ENCODE measurements around the gene CENPP.
A peak's percentile ranks its signal among the peaks of the same experiment; 100 is the strongest.

CENPP gene

GRCh38 chr9:92444841-92445240, 119.1 kb downstream of the CENPP start:
- Histone ChIP-seq H3K36me3 (ENCODE audit: control insufficient read depth, insufficient read depth, low read length) (no peaks in the 10 kb centered on the region), H3K9ac (ENCODE audit: low read length) (no peak overlapping the region), H3K4me3 (ENCODE audit: low read length) (no peak overlapping the region), H3K27me3 (ENCODE audit: control insufficient read depth, insufficient read depth, low read length) (no peaks in the 10 kb centered on the region), H3K4me1 (ENCODE audit: control insufficient read depth, insufficient read depth, low read length) (no peaks in the 10 kb centered on the region), H3K27ac (ENCODE audit: low read depth, low read length) (no peak overlapping the region)

GRCh38 chr9:92446536-92446935, 120.8 kb downstream of the CENPP start:
- Histone ChIP-seq H3K4me3 (ENCODE audit: low read length) (no peak overlapping the region), H3K27ac (ENCODE audit: low read depth, low read length) (no peak overlapping the region), H3K9ac (ENCODE audit: low read length) (no peak overlapping the region), H3K36me3 (ENCODE audit: control insufficient read depth, insufficient read depth, low read length) (no peaks in the 10 kb centered on the region), H3K4me1 (ENCODE audit: control insufficient read depth, insufficient read depth, low read length) (no peaks in the 10 kb centered on the region), H3K27me3 (ENCODE audit: control insufficient read depth, insufficient read depth, low read length) (no peaks in the 10 kb centered on the region)

GRCh38 chr9:92455217-92455616, 129.5 kb downstream of the CENPP start:
- Histone ChIP-seq H3K27me3 (ENCODE audit: control insufficient read depth, insufficient read depth, low read length) (no peaks in the 10 kb centered on the region), H3K27ac (ENCODE audit: low read depth, low read length) (no peak overlapping the region), H3K4me1 (ENCODE audit: control insufficient read depth, insufficient read depth, low read length) (peaks cover 2% of the 10 kb centered on the region), H3K9ac (ENCODE audit: low read length) (no peak overlapping the region), H3K36me3 (ENCODE audit: control insufficient read depth, insufficient read depth, low read length) (no peaks in the 10 kb centered on the region), H3K4me3 (ENCODE audit: low read length) (no peak overlapping the region)

GRCh38 chr9:92457576-92457975, 131.8 kb downstream of the CENPP start:
- Histone ChIP-seq H3K27ac (ENCODE audit: low read depth, low read length) (no peak overlapping the region), H3K9ac (ENCODE audit: low read length) (no peak overlapping the region), H3K36me3 (ENCODE audit: control insufficient read depth, insufficient read depth, low read length) (no peaks in the 10 kb centered on the region), H3K27me3 (ENCODE audit: control insufficient read depth, insufficient read depth, low read length) (no peaks in the 10 kb centered on the region), H3K4me1 (ENCODE audit: control insufficient read depth, insufficient read depth, low read length) (peaks cover 2% of the 10 kb centered on the region), H3K4me3 (ENCODE audit: low read length) (no peak overlapping the region)

- Histone ChIP-seq H3K9ac (ENCODE audit: low read length) (no peak overlapping the region), H3K27ac (ENCODE audit: low read depth, low read length) (peak overlapping the region; percentile 80)
Observed at GRCh38 chr9:92463387-92463786, 137.6 kb downstream of the CENPP start.

GRCh38 chr9:92463984-92464383, 138.2 kb downstream of the CENPP start:
- Histone ChIP-seq H3K27ac (ENCODE audit: low read depth, low read length) (peak overlapping the region; percentile 80), H3K9ac (ENCODE audit: low read length) (no peak overlapping the region), H3K4me3 (ENCODE audit: low read length) (no peak overlapping the region), H3K36me3 (ENCODE audit: control insufficient read depth, insufficient read depth, low read length) (no peaks in the 10 kb centered on the region), H3K4me1 (ENCODE audit: control insufficient read depth, insufficient read depth, low read length) (peaks cover 18% of the 10 kb centered on the region), H3K27me3 (ENCODE audit: control insufficient read depth, insufficient read depth, low read length) (no peaks in the 10 kb centered on the region)

More at GRCh38 chr9:92463387-92463786, 137.6 kb downstream of the CENPP start:
- H3K4me1 ChIP-seq (ENCODE audit: control insufficient read depth, insufficient read depth, low read length), result peaks cover 20% of the 10 kb centered on the region
- H3K4me3 ChIP-seq (ENCODE audit: low read length), result no peak overlapping the region
- H3K27me3 ChIP-seq (ENCODE audit: control insufficient read depth, insufficient read depth, low read length), result no peaks in the 10 kb centered on the region
- H3K36me3 ChIP-seq (ENCODE audit: control insufficient read depth, insufficient read depth, low read length), result no peaks in the 10 kb centered on the region

- peaks cover 18% of the 10 kb centered on the region for H3K4me1 ChIP-seq (ENCODE audit: control insufficient read depth, insufficient read depth, low read length)
Observed at GRCh38 chr9:92467041-92467440, 141.3 kb downstream of the CENPP start.

GRCh38 chr9:92467511-92467910, 141.8 kb downstream of the CENPP start:
- Histone ChIP-seq H3K27ac (ENCODE audit: low read depth, low read length) (no peak overlapping the region), H3K36me3 (ENCODE audit: control insufficient read depth, insufficient read depth, low read length) (no peaks in the 10 kb centered on the region), H3K4me3 (ENCODE audit: low read length) (no peak overlapping the region), H3K9ac (ENCODE audit: low read length) (no peak overlapping the region), H3K4me1 (ENCODE audit: control insufficient read depth, insufficient read depth, low read length) (peaks cover 18% of the 10 kb centered on the region), H3K27me3 (ENCODE audit: control insufficient read depth, insufficient read depth, low read length) (no peaks in the 10 kb centered on the region)

More at GRCh38 chr9:92467041-92467440, 141.3 kb downstream of the CENPP start:
- H3K36me3 ChIP-seq (ENCODE audit: control insufficient read depth, insufficient read depth, low read length), result no peaks in the 10 kb centered on the region
- no peaks in the 10 kb centered on the region for H3K27me3 ChIP-seq (ENCODE audit: control insufficient read depth, insufficient read depth, low read length)
- no peak overlapping the region for H3K4me3 ChIP-seq (ENCODE audit: low read length)
- no peak overlapping the region for H3K27ac ChIP-seq (ENCODE audit: low read depth, low read length)
- no peak overlapping the region for H3K9ac ChIP-seq (ENCODE audit: low read length)

- Histone ChIP-seq H3K4me1 (ENCODE audit: control insufficient read depth, insufficient read depth, low read length) (peaks cover 15% of the 10 kb centered on the region), H3K4me3 (ENCODE audit: low read length) (no peak overlapping the region), H3K27me3 (ENCODE audit: control insufficient read depth, insufficient read depth, low read length) (no peaks in the 10 kb centered on the region), H3K27ac (ENCODE audit: low read depth, low read length) (no peak overlapping the region), H3K9ac (ENCODE audit: low read length) (no peak overlapping the region), H3K36me3 (ENCODE audit: control insufficient read depth, insufficient read depth, low read length) (no peaks in the 10 kb centered on the region)
Observed at GRCh38 chr9:92468206-92468605, 142.5 kb downstream of the CENPP start.

GRCh38 chr9:92474587-92474986, 148.8 kb downstream of the CENPP start:
- H3K4me3 ChIP-seq (ENCODE audit: low read length), result no peak overlapping the region
- no peaks in the 10 kb centered on the region for H3K36me3 ChIP-seq (ENCODE audit: control insufficient read depth, insufficient read depth, low read length)
- no peak overlapping the region for H3K27ac ChIP-seq (ENCODE audit: low read depth, low read length)
- H3K27me3 ChIP-seq (ENCODE audit: control insufficient read depth, insufficient read depth, low read length), result no peaks in the 10 kb centered on the region
- peaks cover 32% of the 10 kb centered on the region for H3K4me1 ChIP-seq (ENCODE audit: control insufficient read depth, insufficient read depth, low read length)
- H3K9ac ChIP-seq (ENCODE audit: low read length), result no peak overlapping the region

GRCh38 chr9:92476962-92477361, 151.2 kb downstream of the CENPP start:
- H3K4me1 ChIP-seq (ENCODE audit: control insufficient read depth, insufficient read depth, low read length), result peaks cover 38% of the 10 kb centered on the region
- H3K36me3 ChIP-seq (ENCODE audit: control insufficient read depth, insufficient read depth, low read length), result no peaks in the 10 kb centered on the region
- H3K27me3 ChIP-seq (ENCODE audit: control insufficient read depth, insufficient read depth, low read length), result no peaks in the 10 kb centered on the region
- H3K27ac ChIP-seq (ENCODE audit: low read depth, low read length), result no peak overlapping the region
- H3K4me3 ChIP-seq (ENCODE audit: low read length), result no peak overlapping the region
- H3K9ac ChIP-seq (ENCODE audit: low read length), result no peak overlapping the region

GRCh38 chr9:92478783-92479182, 153.0 kb downstream of the CENPP start:
- Histone ChIP-seq H3K4me3 (ENCODE audit: low read length) (peak overlapping the region; percentile 42), H3K27me3 (ENCODE audit: control insufficient read depth, insufficient read depth, low read length) (no peaks in the 10 kb centered on the region), H3K36me3 (ENCODE audit: control insufficient read depth, insufficient read depth, low read length) (no peaks in the 10 kb centered on the region), H3K27ac (ENCODE audit: low read depth, low read length) (peak overlapping the region; percentile 76), H3K4me1 (ENCODE audit: control insufficient read depth, insufficient read depth, low read length) (peaks cover 42% of the 10 kb centered on the region), H3K9ac (ENCODE audit: low read length) (no peak overlapping the region)

- H3K9ac ChIP-seq (ENCODE audit: low read length), result no peak overlapping the region
- no peaks in the 10 kb centered on the region for H3K36me3 ChIP-seq (ENCODE audit: control insufficient read depth, insufficient read depth, low read length)
- H3K27ac ChIP-seq (ENCODE audit: low read depth, low read length), result peak overlapping the region; percentile 76
- no peak overlapping the region for H3K4me3 ChIP-seq (ENCODE audit: low read length)
- no peaks in the 10 kb centered on the region for H3K27me3 ChIP-seq (ENCODE audit: control insufficient read depth, insufficient read depth, low read length)
- H3K4me1 ChIP-seq (ENCODE audit: control insufficient read depth, insufficient read depth, low read length), result peaks cover 46% of the 10 kb centered on the region
Observed at GRCh38 chr9:92479346-92479745, 153.6 kb downstream of the CENPP start.

All from rectal smooth muscle tissue (tissue), 1 donor.